Liver (tissue), 9 donors: ENCODE data around the gene ATG4C. TPM values are rescaled to one million over a fixed set of nuclear protein-coding genes. Genes with fewer than 3 reads are reported as not detected.

Source experiments
- DNase-seq: peaks from one replicate; pipeline ENCODE4 v3.0.0-alpha.2; 2017; ENCODE audit warnings: low spot score
- H3K27ac ChIP-seq, 2 donors: one replicate each; pipeline ENCODE4 v1.7.0; 2013; ENCODE audit warnings: inconsistent platforms in 2 of 2, low read length in 2 of 2, control low read depth in 1 of 2, low read depth in 1 of 2, mild to moderate bottlenecking in 1 of 2
- H3K27me3 ChIP-seq, 4 donors: one replicate each; pipeline versions ENCODE4 v1.6.1 to v1.7.0; 2013; ENCODE audit warnings: low read length in 3 of 4, inconsistent platforms in 1 of 4, mild to moderate bottlenecking in 1 of 4, moderate library complexity in 1 of 4; ENCODE audit not compliant: control insufficient read depth in 4 of 4, insufficient read depth in 4 of 4
- H3K36me3 ChIP-seq, 4 donors: one replicate each; pipeline versions ENCODE4 v1.6.1 to v1.7.0; 2013; ENCODE audit warnings: low read length in 3 of 4, mild to moderate bottlenecking in 3 of 4, low read depth in 1 of 4, moderate library complexity in 1 of 4; ENCODE audit not compliant: control insufficient read depth in 4 of 4, insufficient read depth in 3 of 4
- H3K4me1 ChIP-seq, 4 donors: one replicate each; pipeline versions ENCODE4 v1.6.1 to v1.7.0; 2013; ENCODE audit warnings: low read length in 3 of 4, mild to moderate bottlenecking in 3 of 4, moderate library complexity in 1 of 4; ENCODE audit not compliant: control insufficient read depth in 4 of 4, insufficient read depth in 4 of 4
- H3K4me3 ChIP-seq, 3 donors: one replicate each; pipeline versions ENCODE4 v1.6.1 to v1.7.0; 2013; ENCODE audit warnings: low read length in 3 of 3, control low read depth in 1 of 3, low read depth in 1 of 3, mild to moderate bottlenecking in 1 of 3
- H3K9ac ChIP-seq, 2 donors: one replicate each; pipeline ENCODE4 v1.7.0; 2013; ENCODE audit warnings: low read length in 2 of 2, mild to moderate bottlenecking in 2 of 2, moderate library complexity in 2 of 2, control low read depth in 1 of 2, low read depth in 1 of 2
- H3K9me3 ChIP-seq, 4 donors: one replicate each; pipeline versions ENCODE4 v1.6.1 to v1.7.0; 2013; ENCODE audit warnings: low read length in 3 of 4; ENCODE audit not compliant: control insufficient read depth in 4 of 4
- EGR1 ChIP-seq, 2 donors: IDR thresholded peaks; 2 replicates each; pipeline ENCODE4 v1.6.1; 2016 to 2018; ENCODE audit warnings: antibody characterized with exemption in 2 of 2, low read depth in 2 of 2
- FOXA1 ChIP-seq: IDR thresholded peaks from 2 replicates; pipeline ENCODE4 v1.6.1; 2016; ENCODE audit warnings: antibody characterized with exemption
- FOXA2 ChIP-seq: IDR thresholded peaks from 2 replicates; pipeline ENCODE4 v1.6.1; 2016; ENCODE audit warnings: antibody characterized with exemption
- GABPA ChIP-seq, 2 donors: IDR thresholded peaks in 1 of 2; conservative IDR thresholded peaks in 1 of 2; 2 replicates each; pipeline ENCODE4 v1.6.1; 2016; ENCODE audit warnings: antibody characterized with exemption in 2 of 2, mild to moderate bottlenecking in 1 of 2, moderate library complexity in 1 of 2
- HNF4G ChIP-seq: IDR thresholded peaks from 2 replicates; pipeline ENCODE4 v1.6.1; 2016; ENCODE audit warnings: antibody characterized with exemption
- JUND ChIP-seq, 2 donors: IDR thresholded peaks; 2 replicates each; pipeline ENCODE4 v1.6.1; 2016; ENCODE audit warnings: antibody characterized with exemption in 2 of 2
- RAD21 ChIP-seq, 2 donors: IDR thresholded peaks; 2 replicates each; pipeline ENCODE4 v1.6.1; 2016; ENCODE audit warnings: antibody characterized with exemption in 2 of 2, mild to moderate bottlenecking in 2 of 2
- RXRA ChIP-seq, 2 donors: IDR thresholded peaks; 2 replicates each; pipeline ENCODE4 v1.6.1; 2017 to 2018; ENCODE audit warnings: antibody characterized with exemption in 2 of 2, mild to moderate bottlenecking in 1 of 2
- SP1 ChIP-seq: IDR thresholded peaks from 2 replicates; pipeline ENCODE4 v1.6.1; 2018; ENCODE audit warnings: antibody characterized with exemption, mild to moderate bottlenecking
- TAF1 ChIP-seq: conservative IDR thresholded peaks from 2 replicates; pipeline ENCODE4 v1.6.1; 2016; ENCODE audit warnings: antibody characterized with exemption, mild to moderate bottlenecking
- YY1 ChIP-seq: IDR thresholded peaks from 2 replicates; pipeline ENCODE4 v1.6.1; 2016; ENCODE audit warnings: antibody characterized with exemption, mild to moderate bottlenecking
- WGBS: extraction: QIAGEN DNeasy Blood & Tissue Kit; methylation state at CpG from one replicate; pipeline ENCODE4 v1.1.7; 2013; 5-methylcytosine and 5-hydroxymethylcytosine counted together
- polyA plus RNA-seq, 2 donors: library from polyadenylated mRNA; stranded (reverse) in 1 of 2; unstranded in 1 of 2; fragments of 200-250 nt in 1 of 2; fragments of >200 nt in 1 of 2; fragmentation: Nextera tagmentation in 1 of 2; extraction: Ambion mirVana in 1 of 2; gene quantifications; one replicate each; pipeline versions ENCODE4 v1.2.1 to v1.2.3, GENCODE V29; 2013 to 2015
- total RNA-seq, 2 donors: library from RNA; depleted of rRNA; stranded (reverse); fragments of >200 nt; gene quantifications; one replicate each; pipeline ENCODE4 v1.2.3, GENCODE V29; 2014
- TF ChIP-seq, protein P1 (sequence below): IDR thresholded peaks from 2 replicates; pipeline ENCODE4 v1.6.1; 2016; ENCODE audit warnings: antibody characterized with exemption
- TF ChIP-seq, protein P2 (sequence below): IDR thresholded peaks from 2 replicates; pipeline ENCODE4 v1.6.1; 2016; ENCODE audit warnings: antibody characterized with exemption
- TF ChIP-seq, protein P3 (sequence below): fragments of 150-350 bp; IDR thresholded peaks from 2 replicates; pipeline ENCODE4 v1.5.1; 2017; ENCODE audit warnings: improper control_type of control experiment, low read depth, low read length; ENCODE audit not compliant: missing input control
- TF ChIP-seq, protein P4 (sequence below): IDR thresholded peaks from 2 replicates; pipeline ENCODE4 v1.6.1; 2016; ENCODE audit warnings: antibody characterized with exemption, mild to moderate bottlenecking
- TF ChIP-seq, protein P5 (sequence below): IDR thresholded peaks from 2 replicates; pipeline ENCODE4 v1.6.1; 2016; ENCODE audit warnings: antibody characterized with exemption
- donor health status: healthy.
- donor health status: healthy.
- donor health status: healthy.
- donor health status: healthy.
- donor health status: healthy.

The ATG4C gene
- total and polyA plus RNA-seq, 4 donors: 3.8 to 8.4 (median 5.2) TPM

DNA sequence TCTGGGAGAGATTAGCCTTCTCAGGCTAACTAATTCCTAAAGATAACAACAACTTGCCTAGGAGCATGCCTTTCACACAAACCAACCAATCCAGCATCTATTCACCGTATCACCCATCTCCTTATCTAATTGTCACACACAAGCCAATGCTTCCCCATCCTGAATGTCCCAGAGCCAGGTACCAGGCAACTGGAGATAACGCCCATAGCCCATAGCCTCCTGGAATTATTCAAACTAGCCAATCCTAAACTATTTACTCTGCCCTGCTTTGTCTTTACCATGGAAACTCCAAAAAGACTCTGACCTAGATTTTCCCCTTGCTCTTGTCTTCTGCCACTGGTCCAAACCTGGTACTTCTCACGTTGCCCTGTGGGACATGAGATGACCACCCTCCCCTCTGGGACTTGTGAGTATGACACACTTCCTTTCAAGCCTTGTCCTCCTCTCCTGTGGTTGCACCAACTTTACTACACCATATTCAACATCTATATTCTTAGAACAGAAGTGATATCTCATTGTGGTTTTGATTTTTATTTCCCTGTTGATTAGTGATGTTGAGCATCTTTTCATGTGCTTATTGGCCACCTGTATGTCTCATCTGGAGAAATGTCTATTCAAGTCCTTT, 8.8 kb upstream of the ATG4C start:
- TF ChIP-seq, protein P1, sequence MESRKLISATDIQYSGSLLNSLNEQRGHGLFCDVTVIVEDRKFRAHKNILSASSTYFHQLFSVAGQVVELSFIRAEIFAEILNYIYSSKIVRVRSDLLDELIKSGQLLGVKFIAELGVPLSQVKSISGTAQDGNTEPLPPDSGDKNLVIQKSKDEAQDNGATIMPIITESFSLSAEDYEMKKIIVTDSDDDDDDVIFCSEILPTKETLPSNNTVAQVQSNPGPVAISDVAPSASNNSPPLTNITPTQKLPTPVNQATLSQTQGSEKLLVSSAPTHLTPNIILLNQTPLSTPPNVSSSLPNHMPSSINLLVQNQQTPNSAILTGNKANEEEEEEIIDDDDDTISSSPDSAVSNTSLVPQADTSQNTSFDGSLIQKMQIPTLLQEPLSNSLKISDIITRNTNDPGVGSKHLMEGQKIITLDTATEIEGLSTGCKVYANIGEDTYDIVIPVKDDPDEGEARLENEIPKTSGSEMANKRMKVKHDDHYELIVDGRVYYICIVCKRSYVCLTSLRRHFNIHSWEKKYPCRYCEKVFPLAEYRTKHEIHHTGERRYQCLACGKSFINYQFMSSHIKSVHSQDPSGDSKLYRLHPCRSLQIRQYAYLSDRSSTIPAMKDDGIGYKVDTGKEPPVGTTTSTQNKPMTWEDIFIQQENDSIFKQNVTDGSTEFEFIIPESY: no peak
- TF ChIP-seq FOXA1: no peak
- no peak for TF ChIP-seq SP1
- TF ChIP-seq TAF1: no peak
- TF ChIP-seq GABPA (IDR thresholded peaks at IDR 0.05 in 1 of 2, conservative IDR thresholded peaks at IDR 0.05 in 1 of 2): no peak
- no peak for TF ChIP-seq RAD21 (IDR thresholded peaks at IDR 0.05)
- no peak for TF ChIP-seq EGR1 (IDR thresholded peaks at IDR 0.05; ENCODE audit: low read depth in 2 of 2)
- no peak for TF ChIP-seq RXRA (IDR thresholded peaks at IDR 0.05)
- TF ChIP-seq YY1: no peak
- no peak for TF ChIP-seq FOXA2
- TF ChIP-seq JUND (IDR thresholded peaks at IDR 0.05): no peak
- TF ChIP-seq, protein P2, sequence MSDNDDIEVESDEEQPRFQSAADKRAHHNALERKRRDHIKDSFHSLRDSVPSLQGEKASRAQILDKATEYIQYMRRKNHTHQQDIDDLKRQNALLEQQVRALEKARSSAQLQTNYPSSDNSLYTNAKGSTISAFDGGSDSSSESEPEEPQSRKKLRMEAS: no peak
- TF ChIP-seq, protein P3, sequence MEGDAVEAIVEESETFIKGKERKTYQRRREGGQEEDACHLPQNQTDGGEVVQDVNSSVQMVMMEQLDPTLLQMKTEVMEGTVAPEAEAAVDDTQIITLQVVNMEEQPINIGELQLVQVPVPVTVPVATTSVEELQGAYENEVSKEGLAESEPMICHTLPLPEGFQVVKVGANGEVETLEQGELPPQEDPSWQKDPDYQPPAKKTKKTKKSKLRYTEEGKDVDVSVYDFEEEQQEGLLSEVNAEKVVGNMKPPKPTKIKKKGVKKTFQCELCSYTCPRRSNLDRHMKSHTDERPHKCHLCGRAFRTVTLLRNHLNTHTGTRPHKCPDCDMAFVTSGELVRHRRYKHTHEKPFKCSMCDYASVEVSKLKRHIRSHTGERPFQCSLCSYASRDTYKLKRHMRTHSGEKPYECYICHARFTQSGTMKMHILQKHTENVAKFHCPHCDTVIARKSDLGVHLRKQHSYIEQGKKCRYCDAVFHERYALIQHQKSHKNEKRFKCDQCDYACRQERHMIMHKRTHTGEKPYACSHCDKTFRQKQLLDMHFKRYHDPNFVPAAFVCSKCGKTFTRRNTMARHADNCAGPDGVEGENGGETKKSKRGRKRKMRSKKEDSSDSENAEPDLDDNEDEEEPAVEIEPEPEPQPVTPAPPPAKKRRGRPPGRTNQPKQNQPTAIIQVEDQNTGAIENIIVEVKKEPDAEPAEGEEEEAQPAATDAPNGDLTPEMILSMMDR: no peak
- TF ChIP-seq HNF4G: no peak
- TF ChIP-seq, protein P4, sequence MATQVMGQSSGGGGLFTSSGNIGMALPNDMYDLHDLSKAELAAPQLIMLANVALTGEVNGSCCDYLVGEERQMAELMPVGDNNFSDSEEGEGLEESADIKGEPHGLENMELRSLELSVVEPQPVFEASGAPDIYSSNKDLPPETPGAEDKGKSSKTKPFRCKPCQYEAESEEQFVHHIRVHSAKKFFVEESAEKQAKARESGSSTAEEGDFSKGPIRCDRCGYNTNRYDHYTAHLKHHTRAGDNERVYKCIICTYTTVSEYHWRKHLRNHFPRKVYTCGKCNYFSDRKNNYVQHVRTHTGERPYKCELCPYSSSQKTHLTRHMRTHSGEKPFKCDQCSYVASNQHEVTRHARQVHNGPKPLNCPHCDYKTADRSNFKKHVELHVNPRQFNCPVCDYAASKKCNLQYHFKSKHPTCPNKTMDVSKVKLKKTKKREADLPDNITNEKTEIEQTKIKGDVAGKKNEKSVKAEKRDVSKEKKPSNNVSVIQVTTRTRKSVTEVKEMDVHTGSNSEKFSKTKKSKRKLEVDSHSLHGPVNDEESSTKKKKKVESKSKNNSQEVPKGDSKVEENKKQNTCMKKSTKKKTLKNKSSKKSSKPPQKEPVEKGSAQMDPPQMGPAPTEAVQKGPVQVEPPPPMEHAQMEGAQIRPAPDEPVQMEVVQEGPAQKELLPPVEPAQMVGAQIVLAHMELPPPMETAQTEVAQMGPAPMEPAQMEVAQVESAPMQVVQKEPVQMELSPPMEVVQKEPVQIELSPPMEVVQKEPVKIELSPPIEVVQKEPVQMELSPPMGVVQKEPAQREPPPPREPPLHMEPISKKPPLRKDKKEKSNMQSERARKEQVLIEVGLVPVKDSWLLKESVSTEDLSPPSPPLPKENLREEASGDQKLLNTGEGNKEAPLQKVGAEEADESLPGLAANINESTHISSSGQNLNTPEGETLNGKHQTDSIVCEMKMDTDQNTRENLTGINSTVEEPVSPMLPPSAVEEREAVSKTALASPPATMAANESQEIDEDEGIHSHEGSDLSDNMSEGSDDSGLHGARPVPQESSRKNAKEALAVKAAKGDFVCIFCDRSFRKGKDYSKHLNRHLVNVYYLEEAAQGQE: no peak
- TF ChIP-seq, protein P5, sequence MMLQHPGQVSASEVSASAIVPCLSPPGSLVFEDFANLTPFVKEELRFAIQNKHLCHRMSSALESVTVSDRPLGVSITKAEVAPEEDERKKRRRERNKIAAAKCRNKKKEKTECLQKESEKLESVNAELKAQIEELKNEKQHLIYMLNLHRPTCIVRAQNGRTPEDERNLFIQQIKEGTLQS: no peak
- no peaks in the 10 kb centered on the region for H3K9me3 ChIP-seq
- 72% methylated on average over 3 of the region's 3 CpGs for WGBS
- H3K4me3 ChIP-seq: no peak overlapping the region
- no peak for DNase-seq
- H3K9ac ChIP-seq: no peak overlapping the region
- no peak overlapping the region for H3K27ac ChIP-seq
- no peaks in the 10 kb centered on the region for H3K4me1 ChIP-seq
- H3K36me3 ChIP-seq: no peaks in the 10 kb centered on the region
- H3K27me3 ChIP-seq: no peaks in the 10 kb centered on the region
